ENCODE results near the gene C17orf113. TPM values are rescaled to one million over a fixed set of nuclear protein-coding genes. Genes with fewer than 3 reads are reported as not detected.

Gene C17orf113
- total RNA-seq, 2 experiments from 2014 or later: 0.42 to 0.55 TPM

- peaks cover 23% of the 10 kb centered on the region for H3K36me3 ChIP-seq (ENCODE audit: insufficient read depth, low read length)
- intact Hi-C loops (cut with DNase I, micrococcal nuclease): loop anchor here (5.0 to 10.0 kb wide), 3 partner anchors 35 to 500 kb away; no protein-coding TSS in a partner anchor
- no peak for TF ChIP-seq CTCF (IDR thresholded peaks at IDR 0.05)
Observed at GRCh38 chr17:42027590-42027889, 22.9 kb downstream of the C17orf113 start.

GRCh38 chr17:42026857-42027589, 23.4 kb downstream of the C17orf113 start:
- H3K4me3 Mint-ChIP-seq: no peak overlapping the region
- no peak overlapping the region for H3K27ac Mint-ChIP-seq
- ChIA-PET POLR2A (interaction anchor here (1.0 to 2.3 kb wide), 2 partner anchors 10 to 55 kb away, joined by 3 to 6 read pairs; partner anchors contain the start of gene DNAJC7), CTCF (interaction anchor here (1.3 kb wide), 1 partner anchor 75 kb away, joined by 6 read pairs; no protein-coding TSS in a partner anchor)
- peaks cover 11% of the 10 kb centered on the region for H3K4me1 Mint-ChIP-seq (ENCODE audit: low read depth)
- Histone ChIP-seq H3K4me1 (ENCODE audit: insufficient read depth, low read length) (peaks cover 11% of the 10 kb centered on the region), H3K9me3 (ENCODE audit: control insufficient read depth in 1 of 2, insufficient read depth in 1 of 2, low read length in 2 of 2) (no peaks in the 10 kb centered on the region), H3K27me3 (ENCODE audit: control insufficient read depth in 1 of 2, insufficient read depth in 2 of 2, low read length in 2 of 2) (no peaks in the 10 kb centered on the region), H3K36me3 (ENCODE audit: insufficient read depth, low read length) (peaks cover 28% of the 10 kb centered on the region), H3K27ac (ENCODE audit: low read depth in 1 of 2, low read length in 2 of 2) (no peak overlapping the region), H3K4me3 (ENCODE audit: low read length) (no peak overlapping the region)
- peaks cover 5% of the 10 kb centered on the region for H3K27me3 Mint-ChIP-seq
- no peak for ATAC-seq (ENCODE audit: poor library complexity)
- peaks cover 23% of the 10 kb centered on the region for H3K36me3 Mint-ChIP-seq (ENCODE audit: low read depth)
- no peaks in the 10 kb centered on the region for H3K9me3 Mint-ChIP-seq
- intact Hi-C loops (cut with DNase I, micrococcal nuclease): loop anchor here (5.0 to 10.0 kb wide), 3 partner anchors 35 to 500 kb away; no protein-coding TSS in a partner anchor
- no peak for DNase-seq
- no peak for TF ChIP-seq CTCF (IDR thresholded peaks at IDR 0.05)

More at GRCh38 chr17:42027590-42027889, 22.9 kb downstream of the C17orf113 start:
- Mint-ChIP-seq H3K4me3 (no peak overlapping the region), H3K27me3 (peaks cover 5% of the 10 kb centered on the region), H3K9me3 (no peaks in the 10 kb centered on the region), H3K36me3 (ENCODE audit: low read depth) (peaks cover 18% of the 10 kb centered on the region), H3K4me1 (ENCODE audit: low read depth) (peaks cover 6% of the 10 kb centered on the region), H3K27ac (no peak overlapping the region)
- POLR2A ChIA-PET: interaction anchor here (2.3 kb wide), 1 partner anchor 10 kb away, joined by 6 read pairs; the partner anchor contains the start of gene DNAJC7
- Histone ChIP-seq H3K27ac (ENCODE audit: low read depth in 1 of 2, low read length in 2 of 2) (no peak overlapping the region), H3K4me1 (ENCODE audit: insufficient read depth, low read length) (peaks cover 11% of the 10 kb centered on the region), H3K4me3 (ENCODE audit: low read length) (no peak overlapping the region), H3K9me3 (ENCODE audit: control insufficient read depth in 1 of 2, insufficient read depth in 1 of 2, low read length in 2 of 2) (no peaks in the 10 kb centered on the region), H3K27me3 (ENCODE audit: control insufficient read depth in 1 of 2, insufficient read depth in 2 of 2, low read length in 2 of 2) (no peaks in the 10 kb centered on the region)
- DNase-seq: no peak
- no peak for ATAC-seq (ENCODE audit: poor library complexity)
- CTCF ChIA-PET: interaction anchor here (1.3 kb wide), 1 partner anchor 74 kb away, joined by 6 read pairs; no protein-coding TSS in a partner anchor

GRCh38 chr17:42025936-42026335, 24.5 kb downstream of the C17orf113 start:
- Histone ChIP-seq H3K27ac (ENCODE audit: low read depth in 1 of 2, low read length in 2 of 2) (no peak overlapping the region), H3K27me3 (ENCODE audit: control insufficient read depth in 1 of 2, insufficient read depth in 2 of 2, low read length in 2 of 2) (no peaks in the 10 kb centered on the region), H3K4me3 (ENCODE audit: low read length) (no peak overlapping the region), H3K36me3 (ENCODE audit: insufficient read depth, low read length) (peaks cover 28% of the 10 kb centered on the region), H3K4me1 (ENCODE audit: insufficient read depth, low read length) (peaks cover 17% of the 10 kb centered on the region), H3K9me3 (ENCODE audit: control insufficient read depth in 1 of 2, insufficient read depth in 1 of 2, low read length in 2 of 2) (no peaks in the 10 kb centered on the region)
- no peak for ATAC-seq (ENCODE audit: poor library complexity)
- Mint-ChIP-seq H3K4me3 (no peak overlapping the region), H3K27me3 (peaks cover 5% of the 10 kb centered on the region), H3K9me3 (no peaks in the 10 kb centered on the region), H3K27ac (no peak overlapping the region), H3K36me3 (ENCODE audit: low read depth) (peaks cover 28% of the 10 kb centered on the region), H3K4me1 (ENCODE audit: low read depth) (peaks cover 16% of the 10 kb centered on the region)
- CTCF ChIA-PET: interaction anchor here (1.3 to 1.9 kb wide), 2 partner anchors 72 to 87 kb away, joined by 3 to 9 read pairs; partner anchors contain the start of genes DHX58 and ZNF385C
- DNase-seq: no peak
- intact Hi-C loops (cut with DNase I, micrococcal nuclease): loop anchor here (1.0 to 10.0 kb wide), 6 partner anchors 36 to 501 kb away; no protein-coding TSS in a partner anchor
- TF ChIP-seq CTCF (IDR thresholded peaks at IDR 0.05): no peak
- POLR2A ChIA-PET: interaction anchor here (1.0 to 2.3 kb wide), 3 partner anchors 9 to 86 kb away, joined by 3 to 6 read pairs (median 6); partner anchors contain the start of genes DHX58 and DNAJC7
